Activated CD8-positive, alpha-beta T cell treated with anti-CD3 and anti-CD28 coated beads for 36 hours (primary cell): ENCODE results near the gene TGFB1I1. TPM values are rescaled to one million over a fixed set of nuclear protein-coding genes. Genes with fewer than 3 reads are reported as not detected.
A peak's percentile ranks its signal among the peaks of the same experiment; 100 is the strongest.

Source experiments
- ATAC-seq: fragments of 200-7000 bp; cut with Tn5 transposase; one replicate; pipeline ENCODE4 v1.10.0; 2021; ENCODE audit warnings: mild to moderate bottlenecking, moderate library complexity
- CTCF ChIA-PET: fragments of 350-600 bp; sonication (Branson Sonifier 250); formaldehyde crosslinking; loops from one replicate; lab custom pipeline; 2021; ENCODE audit warnings: antibody characterized with exemption; lab: Charles Lee
- POLR2A ChIA-PET: fragments of 350-600 bp; sonication (Branson Sonifier 250); formaldehyde crosslinking; loops from one replicate; lab custom pipeline; 2021; ENCODE audit warnings: antibody characterized with exemption; lab: Charles Lee
- DNase-seq: peaks from one replicate; pipeline ENCODE4 v3.0.0-alpha.2; 2020
- H3K27ac Mint-ChIP-seq: one replicate; pipeline ENCODE4 v1.8.0; 2021; ENCODE audit warnings: mild to moderate bottlenecking, mixed read lengths
- H3K27me3 Mint-ChIP-seq: one replicate; pipeline ENCODE4 v1.8.0; 2021; ENCODE audit warnings: mixed read lengths
- H3K36me3 Mint-ChIP-seq: one replicate; pipeline ENCODE4 v1.8.0; 2021; ENCODE audit warnings: low read depth, mixed read lengths
- H3K4me1 Mint-ChIP-seq: one replicate; pipeline ENCODE4 v1.8.0; 2021; ENCODE audit warnings: low read depth, mixed read lengths
- H3K4me3 Mint-ChIP-seq: one replicate; pipeline ENCODE4 v1.8.0; 2021; ENCODE audit warnings: mild to moderate bottlenecking, moderate library complexity, mixed read lengths
- H3K9me3 Mint-ChIP-seq: one replicate; pipeline ENCODE4 v1.8.0; 2021; ENCODE audit warnings: mixed read lengths
- intact Hi-C: fragments of 100-400 bp; cut with micrococcal nuclease; formaldehyde crosslinking; loops from one replicate; pipeline ENCODE4 v1.10.0; 2022
- total RNA-seq, 2 experiments: library from RNA; stranded (reverse); gene quantifications; one replicate each; pipeline ENCODE4 v1.2.3, GENCODE V29; 2021
- TF ChIP-seq, protein P1 (sequence below): fragments of 200-600 bp; IDR thresholded peaks from one replicate; pipeline ENCODE4 v1.8.0; 2022; ENCODE audit warnings: antibody characterized with exemption, mild to moderate bottlenecking

Gene TGFB1I1
- total RNA-seq, 2 experiments from 2014 or later, result 0.92 to 1.2 TPM

DNA sequence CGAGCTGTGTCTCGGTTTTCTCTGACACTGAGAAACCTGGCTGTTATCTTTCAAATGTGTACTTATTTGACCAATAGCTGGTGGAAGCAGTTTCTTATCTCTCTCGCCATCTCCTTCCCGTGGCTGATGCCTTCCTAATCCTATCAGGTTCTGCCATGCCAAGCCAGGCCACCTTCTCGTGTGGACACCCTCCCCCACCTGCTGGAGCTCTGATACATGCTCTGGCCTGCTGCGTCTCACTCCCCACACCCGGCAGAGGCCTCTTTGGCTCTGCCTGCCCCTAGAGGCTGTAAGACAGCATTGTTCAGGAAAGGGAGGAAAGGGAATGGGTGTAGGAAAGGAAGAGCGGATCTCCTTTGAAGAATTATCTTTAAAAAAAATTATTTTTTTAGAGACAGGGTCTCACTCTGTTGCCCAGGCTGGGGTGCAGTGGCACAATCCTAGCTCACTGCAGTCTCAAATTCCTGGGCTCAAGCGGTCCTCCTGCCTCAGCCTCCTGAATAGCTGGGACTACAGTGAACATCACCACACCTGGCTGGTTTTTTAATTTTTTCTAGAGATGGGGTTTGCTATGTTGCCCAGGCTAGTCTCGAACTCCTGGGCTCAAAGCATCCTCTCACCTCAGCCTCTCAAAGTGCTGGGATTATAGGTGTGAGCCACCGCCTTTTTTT is 20.1 kb upstream of the TGFB1I1 start:
- Mint-ChIP-seq H3K27me3 (no peaks in the 10 kb centered on the region), H3K9me3 (no peaks in the 10 kb centered on the region), H3K27ac (no peak overlapping the region), H3K4me1 (peaks cover 30% of the 10 kb centered on the region), H3K36me3 (peaks cover 19% of the 10 kb centered on the region), H3K4me3 (no peak overlapping the region)
- DNase-seq (no peak), ATAC-seq (peak; percentile 38)
- TF ChIP-seq, protein P1, sequence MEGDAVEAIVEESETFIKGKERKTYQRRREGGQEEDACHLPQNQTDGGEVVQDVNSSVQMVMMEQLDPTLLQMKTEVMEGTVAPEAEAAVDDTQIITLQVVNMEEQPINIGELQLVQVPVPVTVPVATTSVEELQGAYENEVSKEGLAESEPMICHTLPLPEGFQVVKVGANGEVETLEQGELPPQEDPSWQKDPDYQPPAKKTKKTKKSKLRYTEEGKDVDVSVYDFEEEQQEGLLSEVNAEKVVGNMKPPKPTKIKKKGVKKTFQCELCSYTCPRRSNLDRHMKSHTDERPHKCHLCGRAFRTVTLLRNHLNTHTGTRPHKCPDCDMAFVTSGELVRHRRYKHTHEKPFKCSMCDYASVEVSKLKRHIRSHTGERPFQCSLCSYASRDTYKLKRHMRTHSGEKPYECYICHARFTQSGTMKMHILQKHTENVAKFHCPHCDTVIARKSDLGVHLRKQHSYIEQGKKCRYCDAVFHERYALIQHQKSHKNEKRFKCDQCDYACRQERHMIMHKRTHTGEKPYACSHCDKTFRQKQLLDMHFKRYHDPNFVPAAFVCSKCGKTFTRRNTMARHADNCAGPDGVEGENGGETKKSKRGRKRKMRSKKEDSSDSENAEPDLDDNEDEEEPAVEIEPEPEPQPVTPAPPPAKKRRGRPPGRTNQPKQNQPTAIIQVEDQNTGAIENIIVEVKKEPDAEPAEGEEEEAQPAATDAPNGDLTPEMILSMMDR, result no peak
- POLR2A ChIA-PET, result interaction anchor here (0.7 to 1.4 kb wide), 4 partner anchors 8 to 250 kb away, joined by 3 to 5 read pairs (median 4); no protein-coding TSS in a partner anchor
- CTCF ChIA-PET, result interaction anchor here (1.1 to 1.6 kb wide), 4 partner anchors 8 to 417 kb away, joined by 3 to 9 read pairs (median 4); no protein-coding TSS in a partner anchor
- intact Hi-C loops, result loop anchor here (10.0 kb wide), 1 partner anchor 413 kb away; no protein-coding TSS in a partner anchor

GRCh38 chr16:31452631-31453106 is 19.3 kb upstream of the TGFB1I1 start:
- DNase-seq (no peak), ATAC-seq (no peak)
- intact Hi-C loops, result loop anchor here (10.0 kb wide), 1 partner anchor 412 kb away; no protein-coding TSS in a partner anchor
- Mint-ChIP-seq H3K4me3 (no peak overlapping the region), H3K9me3 (no peaks in the 10 kb centered on the region), H3K27me3 (no peaks in the 10 kb centered on the region), H3K4me1 (peaks cover 36% of the 10 kb centered on the region), H3K27ac (no peak overlapping the region), H3K36me3 (peaks cover 26% of the 10 kb centered on the region)
- ChIA-PET CTCF (interaction anchor here (1.3 to 1.4 kb wide), 3 partner anchors 9 to 416 kb away, joined by 3 to 7 read pairs (median 3); partner anchors contain the start of gene ZNF843), POLR2A (interaction anchor here (0.6 to 0.9 kb wide), 2 partner anchors 257 to 363 kb away, joined by 3 read pairs; no protein-coding TSS in a partner anchor)
- TF ChIP-seq, protein P1, result no peak

DNA sequence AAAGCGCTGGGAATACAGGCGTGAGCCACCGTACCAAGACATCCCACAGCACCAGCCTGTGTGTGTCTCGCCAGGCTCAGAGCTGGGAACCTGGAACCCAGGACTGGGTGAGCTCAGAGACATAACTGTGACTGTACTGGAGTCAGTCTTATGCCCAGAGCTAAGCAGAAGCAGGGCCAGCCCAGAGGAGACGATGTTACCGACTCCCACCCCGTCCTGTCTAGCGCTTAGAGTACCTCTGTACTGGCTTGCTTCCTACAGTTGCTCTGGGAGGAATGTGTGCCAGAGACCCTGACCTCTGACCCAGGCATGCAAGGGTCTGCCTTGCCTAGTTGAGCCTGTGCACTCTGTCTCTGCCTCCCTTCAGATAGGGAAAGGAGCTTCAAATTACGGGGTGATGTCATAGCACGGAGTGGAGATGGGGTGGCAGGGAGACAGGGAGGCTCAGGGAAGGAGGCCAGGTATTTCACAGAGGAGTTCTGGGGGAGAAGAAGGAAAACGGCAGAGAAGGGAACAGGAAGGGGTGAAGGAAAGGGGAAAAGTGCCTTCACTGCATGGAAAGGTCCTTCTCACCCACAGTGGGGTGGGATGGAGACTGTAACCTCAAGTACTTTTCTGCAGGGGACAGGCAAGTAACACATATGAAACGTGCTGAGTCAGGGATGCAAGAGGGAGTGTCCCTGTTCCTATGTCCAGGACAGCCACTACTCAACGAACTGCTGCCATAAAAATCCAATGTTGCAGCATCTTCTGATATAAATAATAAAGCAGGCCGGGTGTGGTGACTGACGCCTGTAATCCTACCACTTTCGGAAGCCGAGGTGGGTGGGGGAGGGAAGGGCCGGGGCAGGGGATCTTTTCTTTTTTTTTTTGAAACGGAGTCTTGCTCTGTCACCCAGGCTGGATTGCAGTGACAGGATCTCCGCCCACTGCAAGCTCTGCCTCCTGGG is 18.4 kb upstream of the TGFB1I1 start:
- no peaks in the 10 kb centered on the region for H3K27me3 Mint-ChIP-seq
- intact Hi-C loops, result loop anchor here (10.0 kb wide), 1 partner anchor 411 kb away; no protein-coding TSS in a partner anchor
- ChIA-PET CTCF (interaction anchor here (1.4 kb wide), 1 partner anchor 10 kb away, joined by 7 read pairs; the partner anchor contains the start of gene ZNF843), POLR2A (interaction anchor here (0.9 kb wide), 1 partner anchor 258 kb away, joined by 3 read pairs; no protein-coding TSS in a partner anchor)
- DNase-seq (no peak), ATAC-seq (no peak)
- H3K9me3 Mint-ChIP-seq, result no peaks in the 10 kb centered on the region
- TF ChIP-seq, protein P1, result no peak
- H3K27ac Mint-ChIP-seq, result peak overlapping the region; percentile 49
- H3K4me3 Mint-ChIP-seq, result no peak overlapping the region
- peaks cover 33% of the 10 kb centered on the region for H3K36me3 Mint-ChIP-seq
- peaks cover 41% of the 10 kb centered on the region for H3K4me1 Mint-ChIP-seq

GRCh38 chr16:31455601-31456314 is 16.2 kb upstream of the TGFB1I1 start:
- TF ChIP-seq, protein P1, result peak; percentile 43
- H3K27me3 Mint-ChIP-seq, result no peaks in the 10 kb centered on the region
- H3K27ac Mint-ChIP-seq, result peak overlapping the region; percentile 70
- ChIA-PET CTCF (interaction anchor here (0.7 to 2.3 kb wide), 17 partner anchors 11 to 413 kb away, joined by 3 to 13 read pairs (median 4); partner anchors contain the start of genes RUSF1 and ZNF843), POLR2A (interaction anchor here (0.6 to 1.7 kb wide), 4 partner anchors 8 to 414 kb away, joined by 3 to 5 read pairs (median 3); no protein-coding TSS in a partner anchor)
- no peaks in the 10 kb centered on the region for H3K9me3 Mint-ChIP-seq
- DNase-seq (peak; percentile 62), ATAC-seq (no peak)
- intact Hi-C loops, result loop anchor here (10.0 kb wide), 1 partner anchor 409 kb away; no protein-coding TSS in a partner anchor
- peaks cover 49% of the 10 kb centered on the region for H3K4me1 Mint-ChIP-seq
- H3K4me3 Mint-ChIP-seq, result peak overlapping the region; percentile 89
- H3K36me3 Mint-ChIP-seq, result peaks cover 33% of the 10 kb centered on the region
